H1 (cell line): ENCODE measurements around the gene TOR4A.

Experiments
- CEBPB ChIP-seq: IDR thresholded peaks from 2 replicates; pipeline ENCODE4 v1.6.1; 2012; ENCODE audit warnings: low read depth, low read length
- EP300 ChIP-seq, 2 experiments: IDR thresholded peaks; 1 replicate in 1 of 2; 2 replicates in 1 of 2; pipeline ENCODE4 v1.6.1; 2011 to 2012; ENCODE audit warnings: low read depth in 2 of 2, low read length in 2 of 2, mild to moderate bottlenecking in 2 of 2, borderline replicate concordance in 1 of 2, inconsistent platforms in 1 of 2, moderate library complexity in 1 of 2
- EZH2 ChIP-seq: fragments of 200-600 bp; sonication (generic); IDR thresholded peaks from 2 replicates; pipeline ENCODE4 v1.7.1; 2012; ENCODE audit warnings: low read depth, mild to moderate bottlenecking, moderate library complexity, low read length, inconsistent platforms; ENCODE audit not compliant: severe bottlenecking
- JUND ChIP-seq: IDR thresholded peaks from 2 replicates; pipeline ENCODE4 v1.6.1; 2011; ENCODE audit warnings: mild to moderate bottlenecking, improper control_type of control experiment, low read length
- RBBP5 ChIP-seq: IDR thresholded peaks from 2 replicates; pipeline ENCODE4 v1.7.1; 2012; ENCODE audit warnings: low read depth, mild to moderate bottlenecking, inconsistent platforms, low read length, moderate library complexity, borderline replicate concordance
- SP2 ChIP-seq: IDR thresholded peaks from 2 replicates; pipeline ENCODE4 v1.6.1; 2012; ENCODE audit warnings: mild to moderate bottlenecking, low read length, inconsistent platforms
- TAF1 ChIP-seq: IDR thresholded peaks from 2 replicates; pipeline ENCODE4 v1.6.1; 2011; ENCODE audit warnings: mild to moderate bottlenecking, low read depth, low read length

DNA sequence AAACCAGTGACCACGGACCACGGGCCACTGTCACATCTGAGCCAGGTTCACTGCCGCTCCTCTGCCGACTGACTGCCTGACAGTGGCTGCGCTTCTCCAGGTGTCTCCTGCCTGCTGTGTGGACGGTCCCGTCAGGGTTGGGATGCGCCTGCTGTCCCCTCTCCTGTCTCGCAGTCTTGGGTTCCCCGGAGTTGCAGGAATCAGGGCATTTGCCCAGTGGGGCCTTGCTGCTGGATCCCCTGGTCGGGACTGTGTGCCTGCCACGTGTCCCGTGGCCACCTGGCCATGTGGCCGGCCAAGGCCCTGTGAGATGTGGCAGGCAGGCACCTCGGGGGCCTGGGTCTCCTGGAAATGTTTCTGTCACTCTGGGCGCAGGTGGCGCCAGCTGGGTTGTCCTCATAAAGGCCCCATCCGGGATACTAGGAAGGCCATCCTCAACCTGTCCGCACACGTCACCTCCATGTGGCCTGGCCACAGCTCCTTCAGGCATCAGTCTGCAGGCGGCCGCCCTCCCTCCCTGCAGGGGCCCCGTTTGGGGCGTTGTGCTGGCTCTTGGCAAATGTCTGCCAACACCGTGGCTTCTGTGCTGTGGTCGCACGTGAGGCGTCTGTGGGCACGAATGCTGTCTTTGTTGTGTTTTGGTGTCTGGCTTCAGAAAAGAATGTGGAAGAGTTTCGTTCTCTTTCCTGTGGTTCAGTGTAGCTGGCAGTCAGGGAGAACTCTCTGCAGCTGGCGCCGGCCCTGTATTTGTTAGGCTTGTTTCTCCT is 6.4 kb upstream of the TOR4A start:
- TF ChIP-seq RBBP5 (no peak), CEBPB (no peak), SP2 (no peak), TAF1 (no peak), JUND (no peak), EZH2 (no peak), EP300 (IDR thresholded peaks at IDR 0.05; ENCODE audit: borderline replicate concordance in 1 of 2, low read depth in 2 of 2, low read length in 2 of 2) (no peak)
